Measurements from ENCODE around the gene DMRTB1.

DNA sequence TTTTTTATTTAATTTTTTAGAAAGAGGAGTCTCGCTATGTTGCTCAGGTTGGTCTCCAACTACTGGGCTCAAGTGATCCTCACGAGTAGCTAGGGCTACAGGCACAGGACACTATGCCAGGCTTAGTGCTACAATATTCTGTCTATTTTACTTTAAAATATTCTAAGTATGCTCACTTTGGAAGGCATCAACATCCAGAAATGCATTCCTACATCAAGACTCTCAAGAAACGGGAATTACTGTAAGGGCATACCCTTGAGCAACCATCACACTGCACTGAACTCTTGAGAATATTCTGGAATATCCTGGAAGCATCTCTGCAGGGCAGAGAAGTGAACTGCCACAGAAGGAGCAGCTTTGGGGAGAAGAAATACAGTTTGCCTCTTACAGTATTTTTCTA, 565 bp upstream of the DMRTB1 start:
- TF ChIP-seq, protein P1, sequence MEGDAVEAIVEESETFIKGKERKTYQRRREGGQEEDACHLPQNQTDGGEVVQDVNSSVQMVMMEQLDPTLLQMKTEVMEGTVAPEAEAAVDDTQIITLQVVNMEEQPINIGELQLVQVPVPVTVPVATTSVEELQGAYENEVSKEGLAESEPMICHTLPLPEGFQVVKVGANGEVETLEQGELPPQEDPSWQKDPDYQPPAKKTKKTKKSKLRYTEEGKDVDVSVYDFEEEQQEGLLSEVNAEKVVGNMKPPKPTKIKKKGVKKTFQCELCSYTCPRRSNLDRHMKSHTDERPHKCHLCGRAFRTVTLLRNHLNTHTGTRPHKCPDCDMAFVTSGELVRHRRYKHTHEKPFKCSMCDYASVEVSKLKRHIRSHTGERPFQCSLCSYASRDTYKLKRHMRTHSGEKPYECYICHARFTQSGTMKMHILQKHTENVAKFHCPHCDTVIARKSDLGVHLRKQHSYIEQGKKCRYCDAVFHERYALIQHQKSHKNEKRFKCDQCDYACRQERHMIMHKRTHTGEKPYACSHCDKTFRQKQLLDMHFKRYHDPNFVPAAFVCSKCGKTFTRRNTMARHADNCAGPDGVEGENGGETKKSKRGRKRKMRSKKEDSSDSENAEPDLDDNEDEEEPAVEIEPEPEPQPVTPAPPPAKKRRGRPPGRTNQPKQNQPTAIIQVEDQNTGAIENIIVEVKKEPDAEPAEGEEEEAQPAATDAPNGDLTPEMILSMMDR (IDR thresholded peaks at IDR 0.05), result no peak
- no peak for TF ChIP-seq EZH2 (IDR thresholded peaks at IDR 0.05; ENCODE audit: borderline replicate concordance, insufficient read depth, low read depth, low read length, poor library complexity, severe bottlenecking)
